Hematopoietic multipotent progenitor cell treated with erythropoietin and hydrocortisone succinate and interleukin-3 and kit ligand, for 17 days (in vitro differentiated cells): ENCODE measurements around the gene PRDM16.

Experiments
- DNase-seq: peaks from one replicate; pipeline ENCODE4 v3.0.0-alpha.2; 2015; ENCODE audit warnings: low spot score

The PRDM16 gene

GRCh38 chr1:3339856-3340255 lies 270.9 kb downstream of the PRDM16 start:
- no peak for DNase-seq

GRCh38 chr1:3340548-3341235 lies 271.7 kb downstream of the PRDM16 start:
- DNase-seq = no peak

- DNase-seq = no peak
Observed at GRCh38 chr1:3341236-3341994, 272.4 kb downstream of the PRDM16 start.

GRCh38 chr1:3342960-3343359 lies 274.0 kb downstream of the PRDM16 start:
- DNase-seq = no peak

- DNase-seq = no peak
Observed at GRCh38 chr1:3344395-3344794, 275.4 kb downstream of the PRDM16 start.

- no peak for DNase-seq
Observed at GRCh38 chr1:3345792-3346191, 276.8 kb downstream of the PRDM16 start.

- DNase-seq = no peak
Observed at GRCh38 chr1:3346478-3346877, 277.5 kb downstream of the PRDM16 start.

GRCh38 chr1:3347257-3348020 lies 278.4 kb downstream of the PRDM16 start:
- no peak for DNase-seq

- DNase-seq = no peak
Observed at GRCh38 chr1:3348196-3348865, 279.3 kb downstream of the PRDM16 start.

- DNase-seq = no peak
Observed at GRCh38 chr1:3349161-3349967, 280.4 kb downstream of the PRDM16 start.

- DNase-seq = no peak
Observed at GRCh38 chr1:3349968-3350299, 280.9 kb downstream of the PRDM16 start.

GRCh38 chr1:3350506-3351261 lies 281.7 kb downstream of the PRDM16 start:
- no peak for DNase-seq

- DNase-seq = no peak
Observed at GRCh38 chr1:3351449-3352298, 282.7 kb downstream of the PRDM16 start.

GRCh38 chr1:3352299-3352951 lies 283.4 kb downstream of the PRDM16 start:
- no peak for DNase-seq

GRCh38 chr1:3352952-3353331 lies 283.9 kb downstream of the PRDM16 start:
- DNase-seq = no peak

GRCh38 chr1:3353876-3354275 lies 284.9 kb downstream of the PRDM16 start:
- no peak for DNase-seq

GRCh38 chr1:3355089-3355488 lies 286.1 kb downstream of the PRDM16 start:
- DNase-seq = no peak

- no peak for DNase-seq
Observed at GRCh38 chr1:3355894-3356826, 287.2 kb downstream of the PRDM16 start.
